Stimulated activated CD8-positive, alpha-beta memory T cell treated with anti-CD3 and anti-CD28 coated beads, Interleukin-12 subunit alpha, Interleukin-12 subunit beta, amount 100 ng/mL, for 24 hours (primary cell): ENCODE measurements around the gene KRT13.

Source experiments
- DNase-seq: peaks from one replicate; pipeline ENCODE4 v3.0.0-alpha.2; 2020; ENCODE audit errors: extremely low read depth

The KRT13 gene

GRCh38 chr17:41537614-41537954 is 32.2 kb upstream of the KRT13 start:
- DNase-seq, result no peak

GRCh38 chr17:41536741-41537613 is 31.6 kb upstream of the KRT13 start:
- no peak for DNase-seq

GRCh38 chr17:41535764-41536481 is 30.5 kb upstream of the KRT13 start:
- DNase-seq, result no peak

- DNase-seq, result no peak
Observed at GRCh38 chr17:41534899-41535546, 29.6 kb upstream of the KRT13 start.

- DNase-seq, result no peak
Observed at GRCh38 chr17:41533613-41534012, 28.2 kb upstream of the KRT13 start.

- no peak for DNase-seq
Observed at GRCh38 chr17:41532947-41533570, 27.6 kb upstream of the KRT13 start.

GRCh38 chr17:41531993-41532392 is 26.6 kb upstream of the KRT13 start:
- no peak for DNase-seq

GRCh38 chr17:41530062-41531048 is 24.9 kb upstream of the KRT13 start:
- DNase-seq, result no peak

- DNase-seq, result no peak
Observed at GRCh38 chr17:41529491-41529915, 24.1 kb upstream of the KRT13 start.

GRCh38 chr17:41528959-41529353 is 23.5 kb upstream of the KRT13 start:
- DNase-seq, result no peak

GRCh38 chr17:41527063-41528023 is 21.9 kb upstream of the KRT13 start:
- no peak for DNase-seq

GRCh38 chr17:41524261-41524660 is 18.8 kb upstream of the KRT13 start:
- DNase-seq, result no peak

- no peak for DNase-seq
Observed at GRCh38 chr17:41523787-41524186, 18.4 kb upstream of the KRT13 start.

- DNase-seq, result no peak
Observed at GRCh38 chr17:41523225-41523593, 17.8 kb upstream of the KRT13 start.

- no peak for DNase-seq
Observed at GRCh38 chr17:41522301-41523224, 17.2 kb upstream of the KRT13 start.

- DNase-seq, result no peak
Observed at GRCh38 chr17:41521574-41522261, 16.3 kb upstream of the KRT13 start.

- DNase-seq, result no peak
Observed at GRCh38 chr17:41520821-41521521, 15.6 kb upstream of the KRT13 start.
